PC-9 (cell line): ENCODE results near the gene RNF169. TPM values are rescaled to one million over a fixed set of nuclear protein-coding genes. Genes with fewer than 3 reads are reported as not detected.

Experiments used
- BruUV-seq: library from RNA; stranded (reverse); fragments of 400-500 nt; replicated peaks from 2 replicates; lab custom pipeline; 2021; lab: Mats Ljungman, UMichigan
- CTCF ChIA-PET: fragments of 300-600 bp; sonication (Branson Sonifier 250); formaldehyde crosslinking; loops from one replicate; lab custom pipeline; 2022; ENCODE audit warnings: antibody characterized with exemption; lab: Charles Lee
- POLR2A ChIA-PET: fragments of 300-600 bp; sonication (Branson Sonifier 250); formaldehyde crosslinking; loops from one replicate; lab custom pipeline; 2022; ENCODE audit warnings: antibody characterized with exemption; ENCODE audit not compliant: unreplicated experiment; lab: Charles Lee
- DNase-seq, 2 experiments: peaks; one replicate each; pipeline versions ENCODE4 v3.0.0 to v3.0.0-alpha.2; 2015 to 2022; ENCODE audit warnings: mixed read lengths in 1 of 2
- H2AFZ ChIP-seq: fragments of 200-600 bp; sonication (generic); 2 replicates; pipeline ENCODE4 v1.8.1; 2017; ENCODE audit warnings: antibody characterized with exemption
- H3F3A ChIP-seq: fragments of 200-600 bp; sonication (generic); 2 replicates; pipeline ENCODE4 v1.8.1; 2017; ENCODE audit warnings: antibody characterized with exemption, mild to moderate bottlenecking, low read depth; ENCODE audit not compliant: insufficient read depth
- H3K27ac ChIP-seq: fragments of 200-600 bp; sonication (generic); 2 replicates; pipeline ENCODE4 v1.6.1; 2016; ENCODE audit warnings: mixed run types
- H3K27me3 ChIP-seq: fragments of 200-600 bp; sonication (generic); 2 replicates; pipeline ENCODE4 v1.6.1; 2016; ENCODE audit warnings: low read depth, mixed run types; ENCODE audit not compliant: insufficient read depth
- H3K36me3 ChIP-seq: fragments of 200-600 bp; sonication (generic); 2 replicates; pipeline ENCODE4 v1.6.1; 2016; ENCODE audit warnings: low read depth, mixed run types
- H3K4me1 ChIP-seq: fragments of 200-600 bp; sonication (generic); replicated peaks from 2 replicates; pipeline ENCODE4 v1.6.1; 2016; ENCODE audit warnings: mixed run types; ENCODE audit not compliant: insufficient read depth
- H3K4me2 ChIP-seq: fragments of 200-600 bp; sonication (generic); 2 replicates; pipeline ENCODE4 v1.6.1; 2017; ENCODE audit warnings: mixed run types
- H3K4me3 ChIP-seq: fragments of 200-600 bp; sonication (generic); 2 replicates; pipeline ENCODE4 v1.6.1; 2016; ENCODE audit warnings: mixed run types
- H3K79me2 ChIP-seq: fragments of 200-600 bp; sonication (generic); 2 replicates; pipeline ENCODE4 v1.6.1; 2017; ENCODE audit warnings: low read depth, mixed run types
- H3K9me2 ChIP-seq: fragments of 200-600 bp; sonication (generic); 2 replicates; pipeline ENCODE4 v1.8.1; 2017; ENCODE audit warnings: mild to moderate bottlenecking; ENCODE audit not compliant: insufficient read depth
- H3K9me3 ChIP-seq: fragments of 200-600 bp; sonication (generic); 2 replicates; pipeline ENCODE4 v1.8.1; 2016; ENCODE audit warnings: low read depth; ENCODE audit not compliant: insufficient read depth
- H4K20me1 ChIP-seq: fragments of 200-600 bp; sonication (generic); 2 replicates; pipeline ENCODE4 v1.8.1; 2017; ENCODE audit not compliant: insufficient read depth
- CTCF ChIP-seq: fragments of 200-600 bp; sonication (generic); conservative IDR thresholded peaks from 2 replicates; pipeline ENCODE4 v1.6.1; 2017; ENCODE audit warnings: mixed run types, antibody characterized with exemption, mild to moderate bottlenecking, moderate library complexity
- EZH2 ChIP-seq: fragments of 200-600 bp; sonication (generic); IDR thresholded peaks from 2 replicates; pipeline ENCODE4 v1.8.0; 2017; ENCODE audit warnings: antibody characterized with exemption, low read depth
- intact Hi-C: fragments of 100-400 bp; cut with micrococcal nuclease; formaldehyde crosslinking; loops from one replicate; pipeline ENCODE4 v1.10.0; 2022; ENCODE audit not compliant: unreplicated experiment
- total RNA-seq: library from RNA; stranded (reverse); gene quantifications from 2 replicates; pipeline ENCODE4 v1.2.3, GENCODE V29; 2021

The RNF169 gene
- total RNA-seq, 1 experiment from 2014 or later = 36.5 TPM

- H3F3A ChIP-seq = peaks cover 30% of the 10 kb centered on the region
- H3K27me3 ChIP-seq = no peaks in the 10 kb centered on the region
- H3K4me3 ChIP-seq = peak overlapping the region; percentile 45
- TF ChIP-seq EZH2 (no peak), CTCF (no peak)
- H3K9me2 ChIP-seq = no peaks in the 10 kb centered on the region
- BruUV-seq = TSS peak; percentile 100
- peak overlapping the region; percentile 71 for H3K27ac ChIP-seq
- H3K9me3 ChIP-seq = peaks cover 3% of the 10 kb centered on the region; the same call in 1 of the 2 replicates
- 0 out of 2 replicates have a peak overlapping the region, but pooled peaks have one; percentile 3 for H2AFZ ChIP-seq
- ChIA-PET POLR2A (interaction anchor here (0.6 to 0.7 kb wide), 5 partner anchors 28 to 673 kb away, joined by 5 to 8 read pairs (median 6); no protein-coding TSS in a partner anchor), CTCF (interaction anchor here (0.6 to 0.9 kb wide), 2 partner anchors 15 to 120 kb away, joined by 3 to 4 read pairs; no protein-coding TSS in a partner anchor)
- H3K4me1 ChIP-seq = peaks cover 57% of the 10 kb centered on the region
- peak; percentile 31 to 99 for DNase-seq
- no peaks in the 10 kb centered on the region for H4K20me1 ChIP-seq
- H3K79me2 ChIP-seq = peaks cover 73% of the 10 kb centered on the region
- intact Hi-C loops = no loop called here
- peaks cover 15% of the 10 kb centered on the region; the same call in 1 of the 2 replicates for H3K36me3 ChIP-seq
- peak overlapping the region; percentile 76 for H3K4me2 ChIP-seq
Measured at GRCh38 chr11:74754507-74755252, 6.0 kb downstream of the RNF169 start.

GRCh38 chr11:74755395-74755995, 6.8 kb downstream of the RNF169 start:
- Histone ChIP-seq H3K36me3 (peaks cover 15% of the 10 kb centered on the region; the same call in 1 of the 2 replicates), H3K4me3 (peak overlapping the region; percentile 45; the same call in 1 of the 2 replicates), H2AFZ (no peak overlapping the region), H3F3A (peaks cover 25% of the 10 kb centered on the region), H3K4me1 (peaks cover 49% of the 10 kb centered on the region), H3K9me3 (peaks cover 3% of the 10 kb centered on the region; the same call in 1 of the 2 replicates), H3K4me2 (peak overlapping the region; percentile 76), H3K9me2 (no peaks in the 10 kb centered on the region), H4K20me1 (no peaks in the 10 kb centered on the region), H3K27ac (peak overlapping the region; percentile 71), H3K27me3 (no peaks in the 10 kb centered on the region), H3K79me2 (peaks cover 68% of the 10 kb centered on the region)
- no peak for DNase-seq
- POLR2A ChIA-PET = interaction anchor here (0.6 to 0.7 kb wide), 4 partner anchors 29 to 672 kb away, joined by 5 to 8 read pairs (median 7); partner anchors contain the start of gene LIPT2
- BruUV-seq = no TSS peak
- intact Hi-C loops = no loop called here
- no peak for TF ChIP-seq CTCF
- no peak for TF ChIP-seq EZH2
- CTCF ChIA-PET = interaction anchor here (0.6 to 0.9 kb wide), 2 partner anchors 16 to 121 kb away, joined by 3 to 4 read pairs; no protein-coding TSS in a partner anchor

- Histone ChIP-seq H2AFZ (no peak overlapping the region), H3K27me3 (no peaks in the 10 kb centered on the region), H3K27ac (no peak overlapping the region), H3K79me2 (peaks cover 57% of the 10 kb centered on the region), H3K4me3 (no peak overlapping the region), H3K9me2 (no peaks in the 10 kb centered on the region), H4K20me1 (no peaks in the 10 kb centered on the region), H3K36me3 (peaks cover 9% of the 10 kb centered on the region; the same call in 1 of the 2 replicates), H3F3A (peaks cover 25% of the 10 kb centered on the region), H3K4me2 (no peak overlapping the region), H3K4me1 (peaks cover 40% of the 10 kb centered on the region), H3K9me3 (peaks cover 3% of the 10 kb centered on the region; the same call in 1 of the 2 replicates)
- ChIA-PET CTCF (no interaction called here), POLR2A (no interaction called here)
- BruUV-seq = no TSS peak
- TF ChIP-seq EZH2 (no peak), CTCF (no peak)
- no peak for DNase-seq
- intact Hi-C loops = no loop called here
Measured at GRCh38 chr11:74756571-74756970, 7.9 kb downstream of the RNF169 start.
